Gastrocnemius medialis (tissue), 4 donors: ENCODE results near the gene CYP39A1.

ENCODE experiments used
- POLR2A ChIP-seq, 2 donors: fragments of 450-650 bp; IDR thresholded peaks; one replicate each; pipeline ENCODE4 v1.6.1; 2017; ENCODE audit warnings: antibody characterized with exemption in 2 of 2, mild to moderate bottlenecking in 2 of 2, moderate library complexity in 2 of 2
- TF ChIP-seq, protein P1 (sequence below), 5 experiments: fragments of 450-650 bp in 3 of 5; fragments of 200-600 bp in 2 of 5; sonication (generic) in 2 of 5; IDR thresholded peaks in 4 of 5; conservative IDR thresholded peaks in 1 of 5; 1 replicate in 4 of 5; 2 replicates in 1 of 5; pipeline ENCODE4 v1.5.1; 2016 to 2019; ENCODE audit warnings: antibody characterized with exemption in 5 of 5, mild to moderate bottlenecking in 3 of 5, moderate library complexity in 3 of 5

DNA sequence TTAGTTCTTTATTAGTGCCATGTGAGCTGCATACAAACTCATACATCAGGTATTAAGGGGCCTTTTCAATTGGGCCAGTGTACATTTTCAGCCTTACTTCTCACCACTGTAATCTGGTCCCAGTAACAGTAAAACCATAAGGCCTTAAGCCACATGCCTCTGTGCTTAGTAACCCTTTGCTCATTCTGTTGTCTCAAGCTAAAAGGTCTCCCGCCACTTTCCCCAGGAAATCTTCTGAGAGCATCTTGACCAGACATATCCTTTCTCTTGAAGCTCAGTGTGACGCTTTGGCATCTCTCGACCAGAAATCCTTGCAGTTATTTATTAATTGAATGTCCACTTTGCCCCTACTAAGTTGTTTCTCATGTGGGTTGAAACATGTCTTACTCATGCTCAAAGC lies 68.0 kb downstream of the CYP39A1 start:
- TF ChIP-seq, protein P1, sequence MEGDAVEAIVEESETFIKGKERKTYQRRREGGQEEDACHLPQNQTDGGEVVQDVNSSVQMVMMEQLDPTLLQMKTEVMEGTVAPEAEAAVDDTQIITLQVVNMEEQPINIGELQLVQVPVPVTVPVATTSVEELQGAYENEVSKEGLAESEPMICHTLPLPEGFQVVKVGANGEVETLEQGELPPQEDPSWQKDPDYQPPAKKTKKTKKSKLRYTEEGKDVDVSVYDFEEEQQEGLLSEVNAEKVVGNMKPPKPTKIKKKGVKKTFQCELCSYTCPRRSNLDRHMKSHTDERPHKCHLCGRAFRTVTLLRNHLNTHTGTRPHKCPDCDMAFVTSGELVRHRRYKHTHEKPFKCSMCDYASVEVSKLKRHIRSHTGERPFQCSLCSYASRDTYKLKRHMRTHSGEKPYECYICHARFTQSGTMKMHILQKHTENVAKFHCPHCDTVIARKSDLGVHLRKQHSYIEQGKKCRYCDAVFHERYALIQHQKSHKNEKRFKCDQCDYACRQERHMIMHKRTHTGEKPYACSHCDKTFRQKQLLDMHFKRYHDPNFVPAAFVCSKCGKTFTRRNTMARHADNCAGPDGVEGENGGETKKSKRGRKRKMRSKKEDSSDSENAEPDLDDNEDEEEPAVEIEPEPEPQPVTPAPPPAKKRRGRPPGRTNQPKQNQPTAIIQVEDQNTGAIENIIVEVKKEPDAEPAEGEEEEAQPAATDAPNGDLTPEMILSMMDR (IDR thresholded peaks at IDR 0.05 in 4 of 5, conservative IDR thresholded peaks at IDR 0.05 in 1 of 5), result no peak
- no peak for TF ChIP-seq POLR2A (IDR thresholded peaks at IDR 0.05)
